KBM-7 (cell line): ENCODE measurements around the gene ETDC.

Source experiments
- DNase-seq: peaks from one replicate; pipeline ENCODE4 v3.0.0-alpha.2; 2015
- in situ Hi-C: fragments of 300-500 bp; cut with MboI; formaldehyde crosslinking; loops from 2 replicates; pipeline ENCODE4 v1.14.3; 2020; ENCODE audit warnings: low sequenced_read_pairs, low pct_unique_long_range_greater_than_20kb, mixed read lengths

ETDC gene

DNA sequence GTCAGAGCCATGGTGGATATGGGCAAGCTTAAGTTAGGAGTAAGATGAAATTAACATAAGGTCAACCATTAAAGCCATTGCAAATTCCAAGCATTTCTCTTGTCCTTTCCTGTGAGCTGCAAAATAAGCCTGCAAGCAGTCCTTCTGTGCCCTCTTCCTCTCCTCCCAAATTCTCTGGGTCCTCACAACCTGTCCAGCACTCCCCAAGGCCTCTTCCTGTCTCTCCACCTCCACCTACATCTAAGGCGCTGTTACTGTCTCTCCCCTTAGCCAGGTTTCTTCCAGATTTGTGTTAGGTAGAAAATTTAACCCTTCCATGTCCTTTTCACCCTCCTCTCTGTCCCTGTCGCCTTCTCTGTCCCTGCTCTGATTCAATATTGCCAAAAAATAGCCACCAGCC, 22.2 kb downstream of the ETDC start:
- no peak for DNase-seq
- in situ Hi-C loops: no loop called here

DNA sequence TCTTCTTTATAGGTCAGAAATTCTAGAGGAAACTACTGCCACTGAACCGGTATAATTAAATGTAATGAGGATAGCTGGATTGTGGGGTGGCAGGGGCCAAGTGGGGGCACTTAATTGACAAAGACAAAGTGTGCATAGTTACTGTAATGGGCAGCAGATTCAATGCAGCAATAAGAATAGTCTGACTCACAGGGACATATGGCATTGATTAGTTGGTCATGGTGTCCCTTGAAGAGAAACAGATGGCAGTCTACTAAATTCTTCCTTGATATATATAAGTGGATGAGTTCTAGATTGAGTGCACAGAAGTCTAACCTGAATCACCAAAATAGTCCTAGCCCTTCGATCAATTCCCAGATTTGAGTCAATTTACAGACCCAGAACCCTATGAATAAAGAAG, 31.6 kb downstream of the ETDC start:
- in situ Hi-C loops: no loop called here
- no peak for DNase-seq

DNA sequence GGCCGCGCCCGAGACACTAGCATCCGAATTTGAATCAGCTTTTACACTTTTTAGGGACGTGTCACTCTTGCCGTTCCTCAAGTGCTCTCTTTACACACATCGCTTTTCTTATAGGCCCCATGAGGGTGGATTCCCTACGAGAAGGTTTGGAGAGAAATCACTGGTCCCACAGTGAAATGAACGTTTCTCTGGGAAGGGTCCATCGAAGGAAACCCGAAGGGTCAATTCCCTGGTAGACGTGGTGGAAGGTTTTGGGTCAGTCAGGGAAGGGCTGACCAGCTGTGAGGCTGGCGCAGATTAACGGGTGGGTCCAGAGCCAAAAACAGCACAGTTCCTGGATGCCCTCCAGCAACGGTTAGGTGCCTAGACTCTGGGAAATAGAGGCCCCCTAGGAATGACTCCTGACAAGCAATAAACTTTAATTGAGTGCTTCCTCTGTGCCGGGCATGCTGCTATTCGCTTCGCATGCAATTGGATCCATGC, 35.9 kb downstream of the ETDC start:
- peak; percentile 28 for DNase-seq
- in situ Hi-C loops: no loop called here

DNA sequence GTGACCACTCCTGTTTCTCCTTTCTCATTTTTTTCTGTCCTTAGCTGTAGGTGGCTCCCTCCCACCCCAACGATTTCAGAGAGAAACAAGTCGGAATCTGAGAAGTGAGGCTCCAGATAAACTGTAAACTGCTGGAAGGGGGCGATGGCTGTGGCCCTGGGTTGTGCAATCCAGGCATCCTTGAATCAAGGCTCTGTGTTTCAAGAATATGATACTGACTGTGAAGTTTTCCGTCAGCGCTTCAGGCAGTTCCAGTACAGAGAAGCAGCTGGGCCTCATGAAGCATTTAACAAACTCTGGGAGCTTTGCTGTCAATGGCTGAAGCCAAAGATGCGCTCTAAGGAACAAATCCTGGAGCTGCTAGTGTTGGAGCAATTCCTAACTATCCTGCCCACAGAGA, 37.7 kb downstream of the ETDC start:
- in situ Hi-C loops: no loop called here
- no peak for DNase-seq

DNA sequence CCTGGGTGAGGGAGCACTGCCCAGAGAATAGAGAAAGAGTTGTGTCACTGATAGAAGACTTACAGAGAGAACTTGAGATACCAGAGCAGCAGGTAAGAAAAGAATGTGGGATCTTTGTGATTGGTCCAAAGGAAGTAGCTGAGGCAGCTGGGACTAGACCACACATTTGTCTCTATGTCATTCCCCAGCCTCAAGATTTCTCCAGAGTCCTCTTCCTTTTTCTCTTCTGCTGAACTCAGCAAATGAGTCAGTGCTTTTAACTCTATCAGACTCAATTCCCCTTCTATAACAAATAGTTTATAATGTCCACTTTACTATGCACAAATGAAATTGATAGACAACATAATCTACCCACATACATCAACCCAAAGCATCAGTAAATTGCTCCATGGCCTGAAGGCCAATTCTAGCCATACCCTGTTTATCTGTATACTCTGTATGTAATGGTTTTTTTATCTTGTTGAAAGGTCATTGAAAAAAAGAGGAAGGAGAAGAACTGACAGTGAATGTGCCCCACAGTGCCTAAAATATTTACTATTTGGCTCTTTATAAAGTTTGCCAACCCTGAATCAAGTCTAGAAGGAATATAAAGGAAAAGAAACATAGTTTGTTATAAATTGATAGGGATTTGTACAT, 38.2 kb downstream of the ETDC start:
- in situ Hi-C loops: no loop called here
- DNase-seq: peak; percentile 33

DNA sequence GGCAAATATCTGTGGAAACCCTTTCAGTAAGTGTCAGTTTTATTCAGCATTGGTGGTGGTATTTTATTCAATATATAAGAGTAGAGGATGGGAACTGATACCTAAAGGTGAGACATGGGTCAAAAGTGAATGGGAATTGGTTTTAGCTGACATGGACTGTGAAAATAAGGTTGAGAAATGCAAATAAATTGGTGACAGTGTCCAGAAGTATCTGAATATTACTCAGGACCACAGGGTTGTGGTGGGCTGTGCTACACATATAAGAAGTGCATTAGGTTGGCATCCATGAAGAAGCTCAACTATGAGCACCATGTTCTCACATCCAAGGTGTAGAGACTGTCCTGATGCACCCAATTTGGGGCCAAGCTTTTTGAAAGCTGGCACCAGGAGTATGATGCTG, 45.0 kb downstream of the ETDC start:
- in situ Hi-C loops: no loop called here

More for the DNA sequence above, 45.0 kb downstream of the ETDC start:
- DNase-seq: no peak
